Breast epithelium (tissue), 4 donors: ENCODE data around the gene PAMR1. TPM values are rescaled to one million over a fixed set of nuclear protein-coding genes. Genes with fewer than 3 reads are reported as not detected.

ENCODE experiments used
- DNase-seq, 2 donors: peaks; one replicate each; pipeline ENCODE4 v3.0.0-alpha.2; 2019; ENCODE audit warnings: low spot score in 2 of 2
- H3K27ac ChIP-seq, 2 donors: fragments of 200-600 bp; sonication (generic) in 1 of 2; one replicate each; pipeline ENCODE4 v1.5.1; 2016 to 2019; ENCODE audit warnings: mild to moderate bottlenecking in 1 of 2
- H3K27me3 ChIP-seq, 2 donors: fragments of 200-600 bp; sonication (generic) in 1 of 2; one replicate each; pipeline versions ENCODE4 v1.5.1 to v1.6.0; 2017 to 2019; ENCODE audit warnings: control low read depth in 1 of 2, mild to moderate bottlenecking in 1 of 2
- H3K36me3 ChIP-seq: fragments of 200-600 bp; one replicate; pipeline ENCODE4 v1.5.1; 2019
- H3K4me1 ChIP-seq, 2 donors: fragments of 200-600 bp; sonication (generic); one replicate each; pipeline ENCODE4 v1.5.1; 2016 to 2019; ENCODE audit warnings: control low read depth in 1 of 2
- H3K4me3 ChIP-seq, 3 donors: fragments of 200-600 bp; sonication (generic); 1 replicate in 2 of 3; 2 replicates in 1 of 3; pipeline ENCODE4 v1.5.1; 2016 to 2019; ENCODE audit warnings: mild to moderate bottlenecking in 3 of 3, moderate library complexity in 2 of 3
- H3K9me3 ChIP-seq, 2 donors: fragments of 200-600 bp; sonication (generic) in 1 of 2; one replicate each; pipeline ENCODE4 v1.5.1; 2016 to 2019; ENCODE audit warnings: control low read depth in 1 of 2
- POLR2A ChIP-seq: fragments of 450-650 bp; IDR thresholded peaks from one replicate; pipeline ENCODE4 v1.6.1; 2016; ENCODE audit warnings: antibody characterized with exemption, mild to moderate bottlenecking, moderate library complexity
- POLR2AphosphoS5 ChIP-seq, 3 donors: sonication (generic); formaldehyde crosslinking; IDR thresholded peaks; one replicate each; pipeline ENCODE4 v1.6.1; 2017; ENCODE audit warnings: antibody characterized with exemption in 3 of 3
- intact Hi-C: fragments of 100-400 bp; cut with DNase I; formaldehyde crosslinking; loops from one replicate; pipeline ENCODE4 v1.15.1; 2023; ENCODE audit warnings: low total_unique reads
- total RNA-seq, 3 donors: library from RNA; depleted of rRNA; stranded (reverse); fragments of >200 nt; gene quantifications; one replicate each; pipeline ENCODE4 v1.1.0, GENCODE V29; 2016
- TF ChIP-seq, protein P1 (sequence below), 3 donors: fragments of 450-650 bp; IDR thresholded peaks; one replicate each; pipeline ENCODE4 v1.5.1; 2016 to 2017; ENCODE audit warnings: antibody characterized with exemption in 3 of 3, mild to moderate bottlenecking in 3 of 3, moderate library complexity in 3 of 3

Gene PAMR1
- total RNA-seq, 3 donors from 2014 or later = 8.8 to 36.4 (median 11.3) TPM

- TF ChIP-seq POLR2AphosphoS5 (IDR thresholded peaks at IDR 0.05) (peak in 1 of 3 donors; percentile 39), POLR2A (no peak)
- intact Hi-C loops = no loop called here
- DNase-seq = peak in 1 of 2 donors; percentile 39
- Histone ChIP-seq H3K9me3 (no peaks in the 10 kb centered on the region), H3K27me3 (no peaks in the 10 kb centered on the region), H3K4me3 (no peak overlapping the region), H3K4me1 (no peaks in the 10 kb centered on the region), H3K36me3 (no peaks in the 10 kb centered on the region), H3K27ac (peak overlapping the region; percentile 69 to 72)
Measured at GRCh38 chr11:35458846-35459245, 66.6 kb downstream of the PAMR1 start.

- Histone ChIP-seq H3K27ac (peak overlapping the region in 1 of 2 donors; percentile 21), H3K4me1 (no peaks in the 10 kb centered on the region), H3K36me3 (no peaks in the 10 kb centered on the region), H3K27me3 (no peaks in the 10 kb centered on the region), H3K9me3 (no peaks in the 10 kb centered on the region), H3K4me3 (no peak overlapping the region)
- DNase-seq = no peak
- TF ChIP-seq, protein P1, sequence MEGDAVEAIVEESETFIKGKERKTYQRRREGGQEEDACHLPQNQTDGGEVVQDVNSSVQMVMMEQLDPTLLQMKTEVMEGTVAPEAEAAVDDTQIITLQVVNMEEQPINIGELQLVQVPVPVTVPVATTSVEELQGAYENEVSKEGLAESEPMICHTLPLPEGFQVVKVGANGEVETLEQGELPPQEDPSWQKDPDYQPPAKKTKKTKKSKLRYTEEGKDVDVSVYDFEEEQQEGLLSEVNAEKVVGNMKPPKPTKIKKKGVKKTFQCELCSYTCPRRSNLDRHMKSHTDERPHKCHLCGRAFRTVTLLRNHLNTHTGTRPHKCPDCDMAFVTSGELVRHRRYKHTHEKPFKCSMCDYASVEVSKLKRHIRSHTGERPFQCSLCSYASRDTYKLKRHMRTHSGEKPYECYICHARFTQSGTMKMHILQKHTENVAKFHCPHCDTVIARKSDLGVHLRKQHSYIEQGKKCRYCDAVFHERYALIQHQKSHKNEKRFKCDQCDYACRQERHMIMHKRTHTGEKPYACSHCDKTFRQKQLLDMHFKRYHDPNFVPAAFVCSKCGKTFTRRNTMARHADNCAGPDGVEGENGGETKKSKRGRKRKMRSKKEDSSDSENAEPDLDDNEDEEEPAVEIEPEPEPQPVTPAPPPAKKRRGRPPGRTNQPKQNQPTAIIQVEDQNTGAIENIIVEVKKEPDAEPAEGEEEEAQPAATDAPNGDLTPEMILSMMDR (IDR thresholded peaks at IDR 0.05) = no peak
- no peak for TF ChIP-seq POLR2AphosphoS5 (IDR thresholded peaks at IDR 0.05)
- no peak for TF ChIP-seq POLR2A
- intact Hi-C loops = no loop called here
Measured at GRCh38 chr11:35454362-35454761, 71.1 kb downstream of the PAMR1 start.

DNA sequence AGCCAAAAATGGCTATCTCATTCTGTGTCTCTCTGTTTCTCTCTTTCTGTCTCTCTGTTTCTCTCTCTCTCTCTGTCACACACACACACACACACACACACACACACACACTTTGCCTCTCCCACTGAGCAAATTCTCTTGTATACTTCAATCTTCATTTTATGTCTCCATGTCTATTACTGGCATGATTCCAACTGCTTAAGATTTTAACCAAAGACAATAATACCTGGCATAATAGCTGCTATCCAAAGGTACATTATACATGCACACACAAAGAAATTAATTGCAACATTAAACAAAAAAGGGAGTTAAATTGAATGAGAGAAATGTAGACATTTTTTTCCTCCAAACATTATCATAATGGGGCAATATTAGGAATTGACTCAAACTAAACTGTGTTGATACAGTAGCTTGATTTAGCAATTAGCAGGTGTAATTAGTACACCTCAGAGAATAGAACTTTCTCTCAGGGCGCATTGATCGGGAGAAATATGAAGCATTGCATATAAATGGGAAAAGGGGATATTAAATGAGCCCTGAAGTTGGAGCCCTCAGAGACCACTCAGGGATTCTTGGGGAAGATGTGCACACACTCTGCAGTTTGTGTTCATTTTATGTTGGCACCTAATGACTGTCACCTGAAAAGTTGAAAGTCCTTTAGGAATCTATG lies 88.7 kb downstream of the PAMR1 start:
- Histone ChIP-seq H3K4me3 (no peak overlapping the region), H3K4me1 (no peaks in the 10 kb centered on the region), H3K27me3 (no peaks in the 10 kb centered on the region), H3K9me3 (no peaks in the 10 kb centered on the region), H3K27ac (no peak overlapping the region), H3K36me3 (no peaks in the 10 kb centered on the region)
- intact Hi-C loops = no loop called here
- DNase-seq = no peak
- TF ChIP-seq POLR2AphosphoS5 (IDR thresholded peaks at IDR 0.05) (no peak), POLR2A (no peak)
- TF ChIP-seq, protein P1 (IDR thresholded peaks at IDR 0.05) = no peak

GRCh38 chr11:35433588-35433987 lies 91.8 kb downstream of the PAMR1 start:
- TF ChIP-seq POLR2AphosphoS5 (IDR thresholded peaks at IDR 0.05) (no peak), POLR2A (no peak)
- TF ChIP-seq, protein P1 (IDR thresholded peaks at IDR 0.05) = no peak
- Histone ChIP-seq H3K36me3 (no peaks in the 10 kb centered on the region), H3K4me3 (no peak overlapping the region), H3K27me3 (no peaks in the 10 kb centered on the region), H3K9me3 (no peaks in the 10 kb centered on the region), H3K27ac (no peak overlapping the region), H3K4me1 (no peaks in the 10 kb centered on the region)
- intact Hi-C loops = no loop called here
- DNase-seq = no peak

DNA sequence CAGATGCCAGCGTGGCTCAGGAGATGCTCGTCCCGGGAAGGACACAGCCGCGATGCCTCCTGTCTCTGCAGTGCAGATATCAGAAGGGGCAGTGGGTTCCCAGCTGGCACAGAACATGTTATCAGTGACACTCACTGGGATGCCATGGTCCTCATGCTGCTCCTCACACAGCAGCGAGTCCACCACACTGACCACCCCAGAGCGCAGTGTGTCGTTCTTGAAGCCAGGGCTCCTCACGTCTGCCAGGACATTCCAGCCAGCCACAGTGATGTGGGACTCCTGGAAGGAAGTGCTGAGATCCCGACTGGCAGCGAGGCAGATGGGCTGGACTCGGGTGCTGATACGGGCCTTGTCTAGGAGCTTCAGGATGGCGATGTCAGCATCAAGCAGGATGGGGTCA lies 93.0 kb downstream of the PAMR1 start:
- intact Hi-C loops = no loop called here
- Histone ChIP-seq H3K9me3 (no peaks in the 10 kb centered on the region), H3K27ac (no peak overlapping the region), H3K27me3 (no peaks in the 10 kb centered on the region), H3K4me3 (no peak overlapping the region), H3K4me1 (no peaks in the 10 kb centered on the region), H3K36me3 (no peaks in the 10 kb centered on the region)
- TF ChIP-seq, protein P1 (IDR thresholded peaks at IDR 0.05) = no peak
- TF ChIP-seq POLR2AphosphoS5 (IDR thresholded peaks at IDR 0.05) (no peak), POLR2A (no peak)
- no peak for DNase-seq
